T-cell (primary cell): ENCODE results near the gene NF2. TPM values are rescaled to one million over a fixed set of nuclear protein-coding genes. Genes with fewer than 3 reads are reported as not detected.
A peak's percentile ranks its signal among the peaks of the same experiment; 100 is the strongest.
"Not testable (repeated sequence)": the region's sequence is repeated elsewhere in the genome, so short reads cannot be mapped to it uniquely, and the experiment has no call there.

Experiments
- ATAC-seq, 4 experiments: fragments of 200-7000 bp in 3 of 4; fragments of 150-1000 bp in 1 of 4; cut with Tn5 transposase; replicated peaks in 1 of 4; 1 replicate in 3 of 4; 2 replicates in 1 of 4; pipeline ENCODE4 v1.10.0; 2021; ENCODE audit warnings: moderate library complexity in 3 of 4, mild to moderate bottlenecking in 2 of 4, moderate number of reproducible peaks in 1 of 4
- CTCF ChIA-PET, 2 donors: fragments of 300-600 bp; sonication (Branson Sonifier 250); formaldehyde crosslinking; loops; one replicate each; lab custom pipeline; 2022; ENCODE audit warnings: antibody characterized with exemption in 2 of 2; lab: Charles Lee
- POLR2A ChIA-PET, 2 donors: fragments of 300-600 bp; sonication (Branson Sonifier 250); formaldehyde crosslinking; loops; one replicate each; lab custom pipeline; 2022; ENCODE audit warnings: antibody characterized with exemption in 2 of 2; lab: Charles Lee
- DNase-seq, 35 experiments: peaks; one replicate each; pipeline versions ENCODE4 v3.0.0 to v3.0.0-alpha.2; 2013 to 2023
- H3K27ac ChIP-seq: one replicate; pipeline ENCODE4 v1.5.1; 2013; ENCODE audit warnings: low read length
- H3K27me3 ChIP-seq, 2 experiments: replicated peaks in 1 of 2; 1 replicate in 1 of 2; 2 replicates in 1 of 2; pipeline versions ENCODE4 v1.6.1 to v1.7.0; 2013; ENCODE audit warnings: low read length in 1 of 2, mixed read lengths in 1 of 2; ENCODE audit not compliant: control insufficient read depth in 2 of 2, insufficient read depth in 2 of 2; ENCODE audit errors: extremely low read depth in 1 of 2
- H3K36me3 ChIP-seq, 2 donors: 1 replicate in 1 of 2; 2 replicates in 1 of 2; pipeline versions ENCODE4 v1.6.1 to v1.7.0; 2013; ENCODE audit warnings: low read length in 1 of 2; ENCODE audit not compliant: control insufficient read depth in 2 of 2, insufficient read depth in 1 of 2; ENCODE audit errors: extremely low read depth in 1 of 2
- H3K4me1 ChIP-seq, 2 experiments: 1 replicate in 1 of 2; 2 replicates in 1 of 2; pipeline versions ENCODE4 v1.6.1 to v1.7.0; 2013; ENCODE audit warnings: low read length in 2 of 2, mixed read lengths in 1 of 2; ENCODE audit not compliant: insufficient read depth in 2 of 2, control insufficient read depth in 1 of 2; ENCODE audit errors: extremely low read depth in 1 of 2
- H3K4me3 ChIP-seq, 2 donors: 1 replicate in 1 of 2; 2 replicates in 1 of 2; pipeline versions ENCODE4 v1.5.1 to v1.7.0; 2013; ENCODE audit warnings: mild to moderate bottlenecking in 2 of 2, low read length in 1 of 2, moderate library complexity in 1 of 2; ENCODE audit not compliant: control insufficient read depth in 1 of 2; ENCODE audit errors: extremely low read depth in 1 of 2
- H3K9me3 ChIP-seq: 2 replicates; pipeline ENCODE4 v1.7.0; 2013
- H3K27ac Mint-ChIP-seq, 2 donors: one replicate each; pipeline ENCODE4 v1.8.0; 2020 to 2021; ENCODE audit warnings: mild to moderate bottlenecking in 2 of 2, mixed read lengths in 2 of 2
- H3K27me3 Mint-ChIP-seq, 2 donors: one replicate each; pipeline ENCODE4 v1.8.0; 2021 to 2022; ENCODE audit warnings: mixed read lengths in 2 of 2
- H3K36me3 Mint-ChIP-seq: one replicate; pipeline ENCODE4 v1.8.0; 2021; ENCODE audit warnings: mixed read lengths
- H3K4me1 Mint-ChIP-seq, 3 donors: one replicate each; pipeline ENCODE4 v1.8.0; 2020 to 2022; ENCODE audit warnings: mixed read lengths in 3 of 3, mild to moderate bottlenecking in 1 of 3
- H3K4me3 Mint-ChIP-seq, 3 donors: one replicate each; pipeline ENCODE4 v1.8.0; 2020 to 2022; ENCODE audit warnings: mild to moderate bottlenecking in 3 of 3, mixed read lengths in 3 of 3, moderate library complexity in 3 of 3
- H3K9me3 Mint-ChIP-seq, 3 donors: one replicate each; pipeline ENCODE4 v1.8.0; 2020 to 2022; ENCODE audit warnings: mixed read lengths in 3 of 3
- WGBS: methylation state at CpG from one replicate; pipeline ENCODE4 v1.1.5; 2013; ENCODE audit warnings: missing lambda C conversion rate; ENCODE audit not compliant: insufficient coverage; 5-methylcytosine and 5-hydroxymethylcytosine counted together
- total RNA-seq, 35 experiments: library from RNA in 6 of 35; stranded (reverse) in 6 of 35; fragments of 120-200 nt in 1 of 35; gene quantifications; one replicate each; pipeline versions ENCODE4 v1.2.1 to v1.2.4 and lab custom pipeline; 2013 to 2026

NF2 gene
- total RNA-seq, 5 donors from 2014 or later (not counting 1 experiment from before 2014, with no cell fraction given): 26.1 to 33.4 (median 31.9) TPM

DNA sequence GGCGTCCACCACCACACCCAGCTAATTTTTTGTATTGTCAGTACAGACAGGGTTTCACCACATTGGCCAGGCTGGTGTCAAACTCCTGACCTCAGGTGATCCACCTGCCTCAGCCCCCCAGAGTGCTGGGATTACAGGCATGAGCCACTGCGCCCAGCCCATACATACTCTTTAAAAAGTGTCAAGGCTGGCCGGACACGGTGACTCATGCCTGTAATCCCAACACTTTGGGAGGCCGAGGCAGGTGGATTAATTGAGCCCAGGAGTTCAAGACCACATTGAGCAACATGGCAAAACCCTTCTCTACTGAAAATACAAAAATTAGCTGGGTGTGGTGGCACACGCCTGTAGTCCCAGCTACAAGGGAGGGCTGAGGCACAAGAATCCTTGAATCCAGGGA lies 9.0 kb upstream of the NF2 start:
- ChIA-PET CTCF (interaction anchor here in 1 of 2 donors (0.9 to 2.2 kb wide), 2 partner anchors 9 to 10 kb away, joined by 5 to 11 read pairs; partner anchors contain the start of gene NF2), POLR2A (interaction anchor here (0.5 to 0.6 kb wide), 2 partner anchors 114 to 467 kb away, joined by 4 to 11 read pairs; no protein-coding TSS in a partner anchor)
- not testable (repeated sequence) for H3K4me3 Mint-ChIP-seq, ATAC-seq, H3K4me1 ChIP-seq, H3K4me3 ChIP-seq, H3K27me3 Mint-ChIP-seq, H3K9me3 Mint-ChIP-seq, H3K9me3 ChIP-seq, DNase-seq, H3K36me3 Mint-ChIP-seq, H3K36me3 ChIP-seq, H3K27me3 ChIP-seq, H3K27ac ChIP-seq, H3K27ac Mint-ChIP-seq
- peaks cover 8 to 11% (median 10%) of the 10 kb centered on the region in 3 donors for H3K4me1 Mint-ChIP-seq
- WGBS: 96% methylated on average over 4 of the region's 6 CpGs

DNA sequence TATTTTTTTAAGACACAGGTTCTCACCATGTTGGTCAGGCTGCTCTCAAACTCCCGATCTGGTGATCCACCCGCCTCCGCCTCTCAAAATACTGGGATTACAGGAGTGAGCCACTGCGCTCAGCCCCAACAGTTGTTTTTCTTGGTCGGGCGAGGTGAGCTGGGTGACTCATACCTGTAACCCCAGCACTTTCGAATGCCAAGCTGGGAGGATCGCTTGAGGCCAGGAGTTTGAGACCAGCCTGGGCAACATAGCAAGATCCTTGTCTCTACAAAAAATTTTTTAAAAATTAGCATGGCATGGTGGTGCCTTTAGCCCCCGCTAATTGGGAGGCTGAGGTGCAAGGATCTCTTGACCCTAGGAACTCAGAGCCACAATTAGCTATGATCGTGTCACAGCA lies 7.0 kb upstream of the NF2 start:
- ChIA-PET POLR2A (no interaction called here), CTCF (interaction anchor here in 1 of 2 donors (0.9 kb wide), 1 partner anchor 30 kb away, joined by 5 read pairs; no protein-coding TSS in a partner anchor)
- Histone ChIP-seq H3K4me1 (no peaks in the 10 kb centered on the region), H3K36me3 (no peaks in the 10 kb centered on the region), H3K4me3 (no peak overlapping the region), H3K27ac (no peak overlapping the region), H3K27me3 (no peaks in the 10 kb centered on the region), H3K9me3 (no peaks in the 10 kb centered on the region)
- 86% methylated on average over 8 of the region's 10 CpGs for WGBS
- Mint-ChIP-seq H3K36me3 (no peaks in the 10 kb centered on the region), H3K4me3 (no peak overlapping the region), H3K4me1 (no peaks in the 10 kb centered on the region), H3K9me3 (no peaks in the 10 kb centered on the region), H3K27me3 (no peaks in the 10 kb centered on the region), H3K27ac (no peak overlapping the region)
- no peak for ATAC-seq
- DNase-seq: no peak

DNA sequence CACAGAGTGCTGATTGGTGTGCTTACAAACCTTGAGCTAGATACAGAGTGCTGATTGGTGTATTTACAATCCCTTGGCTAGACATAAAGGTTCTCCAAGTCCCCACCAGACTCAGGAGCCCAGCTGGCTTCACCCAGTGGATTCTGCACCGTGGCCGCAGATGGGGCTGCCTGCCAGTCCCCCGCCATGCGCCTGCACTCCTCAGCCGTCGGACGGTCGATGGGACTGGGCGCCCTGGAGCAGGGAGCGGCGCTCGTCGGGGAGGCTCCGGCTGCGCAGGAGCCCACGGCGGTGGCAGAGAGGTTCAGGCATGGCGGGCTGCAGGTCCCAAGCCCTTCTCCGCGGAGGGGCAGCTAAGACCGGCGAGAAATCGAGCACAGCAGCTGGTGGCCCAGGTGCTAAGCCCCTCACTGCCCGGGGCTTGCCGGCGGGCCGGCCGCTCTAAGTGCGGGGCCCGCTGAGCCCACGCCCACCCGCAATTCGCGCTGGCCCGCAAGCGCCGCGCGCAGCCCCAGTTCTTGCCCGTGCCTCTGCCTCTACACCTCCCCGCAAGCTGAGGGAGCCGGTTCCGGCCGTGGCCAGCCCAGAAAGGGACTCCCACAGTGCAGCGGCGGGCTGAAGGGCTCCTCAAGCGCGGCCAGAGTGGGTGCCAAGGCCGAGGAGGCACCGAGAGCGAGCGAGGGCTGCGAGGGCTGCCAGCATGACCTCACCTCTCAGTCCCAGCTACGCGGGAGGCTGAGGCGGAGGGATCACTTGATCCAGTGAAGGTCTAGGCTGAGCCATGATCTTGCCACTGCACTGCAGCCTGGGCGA lies 5.4 kb upstream of the NF2 start:
- H3K4me1 ChIP-seq, H3K27ac Mint-ChIP-seq, H3K36me3 Mint-ChIP-seq, H3K27ac ChIP-seq, DNase-seq, H3K27me3 ChIP-seq, H3K4me3 ChIP-seq, H3K27me3 Mint-ChIP-seq, H3K9me3 ChIP-seq, H3K9me3 Mint-ChIP-seq, H3K36me3 ChIP-seq, POLR2A ChIA-PET, H3K4me3 Mint-ChIP-seq, ATAC-seq, H3K4me1 Mint-ChIP-seq: not testable (repeated sequence)
- CTCF ChIA-PET: interaction anchor here in 1 of 2 donors (0.8 kb wide), 2 partner anchors 11 to 44 kb away, joined by 3 to 6 read pairs; no protein-coding TSS in a partner anchor
- 92% methylated on average over 48 of the region's 57 CpGs for WGBS

DNA sequence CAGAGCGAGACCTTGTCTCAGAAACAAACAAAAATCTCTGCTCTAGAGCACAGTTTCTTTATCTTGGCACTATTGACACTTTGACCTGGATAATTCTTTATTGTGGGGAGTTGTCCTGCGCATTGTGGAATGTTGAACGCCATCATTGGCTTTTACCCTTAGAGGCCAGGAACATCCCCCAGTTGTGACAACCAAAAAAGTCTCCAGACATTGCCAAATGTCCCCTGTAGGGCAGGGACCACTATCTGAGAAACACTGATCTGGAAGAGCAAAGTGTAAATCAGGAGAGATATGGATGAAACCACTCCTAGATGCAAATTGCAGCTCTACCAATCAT lies 4.8 kb upstream of the NF2 start:
- POLR2A ChIA-PET: no interaction called here
- no peaks in the 10 kb centered on the region for H3K9me3 Mint-ChIP-seq
- H3K4me1 ChIP-seq: peaks cover 3 to 5% of the 10 kb centered on the region in 2 experiments
- peaks cover 3 to 5% (median 3%) of the 10 kb centered on the region in 3 donors for H3K4me1 Mint-ChIP-seq
- no peaks in the 10 kb centered on the region for H3K9me3 ChIP-seq
- CTCF ChIA-PET: no interaction called here
- H3K4me3 Mint-ChIP-seq: no peak overlapping the region
- H3K27ac ChIP-seq: no peak overlapping the region
- no peak for ATAC-seq
- no peak overlapping the region for H3K27ac Mint-ChIP-seq
- H3K27me3 ChIP-seq: no peaks in the 10 kb centered on the region
- no peak for DNase-seq
- H3K4me3 ChIP-seq: no peak overlapping the region
- no peaks in the 10 kb centered on the region for H3K36me3 Mint-ChIP-seq
- H3K27me3 Mint-ChIP-seq: no peaks in the 10 kb centered on the region
- no peaks in the 10 kb centered on the region for H3K36me3 ChIP-seq
- no CpG with 5 or more reads among the region's 3 CpGs for WGBS

DNA sequence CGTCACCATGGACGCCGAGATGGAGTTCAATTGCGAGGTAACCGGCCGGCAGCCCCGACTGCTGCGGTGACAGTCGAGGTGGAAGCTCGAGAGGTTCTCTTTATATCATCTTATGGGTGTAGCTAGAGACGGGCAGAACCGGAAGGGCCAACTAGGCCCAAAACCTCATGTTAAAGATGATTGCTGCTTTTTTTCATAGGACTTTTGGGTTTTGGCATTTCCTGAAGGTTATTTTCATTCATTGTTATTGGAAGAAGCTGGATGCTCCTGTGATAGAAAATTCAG lies 585 bp downstream of the NF2 start:
- Histone ChIP-seq H3K9me3 (no peaks in the 10 kb centered on the region), H3K27ac (peak overlapping the region; percentile 68), H3K27me3 (no peaks in the 10 kb centered on the region), H3K4me1 (peaks cover 10 to 34% of the 10 kb centered on the region in 2 experiments), H3K4me3 (peak overlapping the region; percentile 77 to 92), H3K36me3 (no peaks in the 10 kb centered on the region)
- ChIA-PET CTCF (interaction anchor here (0.6 to 2.4 kb wide), 9 partner anchors 9 to 1321 kb away, joined by 3 to 11 read pairs (median 3); partner anchors contain the start of gene THOC5 (in 1 of the 2)), POLR2A (no interaction called here)
- 0% methylated on average over 10 of the region's 12 CpGs for WGBS
- no peak for ATAC-seq
- Mint-ChIP-seq H3K27me3 (no peaks in the 10 kb centered on the region), H3K36me3 (peaks cover 7% of the 10 kb centered on the region), H3K9me3 (no peaks in the 10 kb centered on the region), H3K4me1 (peaks cover 27 to 38% (median 31%) of the 10 kb centered on the region in 3 donors), H3K4me3 (peak overlapping the region; percentile 89 to 95 (median 91)), H3K27ac (peak overlapping the region; percentile 83 to 88)
- peak in 14 of 35 experiments; percentile 22 to 44 (median 28) for DNase-seq

DNA sequence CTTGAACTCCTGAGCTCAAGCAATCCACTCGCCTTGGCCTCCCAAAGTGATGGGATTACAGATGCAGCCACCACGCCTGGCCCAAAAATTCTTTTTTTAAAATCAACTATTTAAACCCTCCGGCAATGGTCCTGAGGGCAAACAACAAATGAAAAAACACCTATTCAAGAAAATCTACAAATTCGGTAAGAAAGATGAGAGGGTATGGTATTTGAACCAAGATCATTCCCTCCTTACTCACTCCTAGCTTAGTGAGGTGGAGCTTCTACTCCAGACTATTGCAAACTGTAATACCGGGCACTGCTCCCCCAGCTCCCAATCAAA lies 2.1 kb downstream of the NF2 start:
- Histone ChIP-seq H3K27me3 (no peaks in the 10 kb centered on the region), H3K4me1 (peaks cover 10 to 34% of the 10 kb centered on the region in 2 experiments), H3K27ac (no peak overlapping the region), H3K9me3 (no peaks in the 10 kb centered on the region), H3K36me3 (no peaks in the 10 kb centered on the region), H3K4me3 (peak overlapping the region in 1 of 2 donors; percentile 77)
- CTCF ChIA-PET: interaction anchor here in 1 of 2 donors (1.2 to 2.4 kb wide), 4 partner anchors 10 to 31 kb away, joined by 4 to 9 read pairs (median 6); no protein-coding TSS in a partner anchor
- no peak overlapping the region for H3K27ac Mint-ChIP-seq
- H3K4me1 Mint-ChIP-seq: peaks cover 32 to 43% (median 39%) of the 10 kb centered on the region in 3 donors
- POLR2A ChIA-PET: interaction anchor here in 1 of 2 donors (0.7 kb wide), 2 partner anchors 41 to 829 kb away, joined by 5 to 7 read pairs; no protein-coding TSS in a partner anchor
- H3K27me3 Mint-ChIP-seq: no peaks in the 10 kb centered on the region
- ATAC-seq: no peak
- H3K36me3 Mint-ChIP-seq: peaks cover 12% of the 10 kb centered on the region
- no peaks in the 10 kb centered on the region for H3K9me3 Mint-ChIP-seq
- no CpG with 5 or more reads among the region's 5 CpGs for WGBS
- H3K4me3 Mint-ChIP-seq: peak overlapping the region; percentile 89 to 95 (median 91)
- DNase-seq: no peak
